ENCODE measurements around the gene ELN. TPM values are rescaled to one million over a fixed set of nuclear protein-coding genes. Genes with fewer than 3 reads are reported as not detected.

The ELN gene
- total RNA-seq, 4 donors from 2014 or later, result 29.0 to 65.7 (median 50.8) TPM

GRCh38 chr7:74115326-74115725 lies 87.4 kb downstream of the ELN start:
- H3K27ac ChIP-seq, result no peak overlapping the region
- WGBS, 2 donors, result 72 to 74% methylated on average over 17 of the region's 17 CpGs
- no peaks in the 10 kb centered on the region for H3K4me1 ChIP-seq
- intact Hi-C loops (cut with DNase I), result no loop called here
- H3K27me3 ChIP-seq, result no peaks in the 10 kb centered on the region
- no peak overlapping the region for H3K4me3 ChIP-seq (replicated peaks in 1 of 3)
- peaks cover 21 to 41% of the 10 kb centered on the region in 2 donors for H3K36me3 ChIP-seq
- no peak for DNase-seq
- TF ChIP-seq POLR2A (IDR thresholded peaks at IDR 0.05), result no peak
- no peak for TF ChIP-seq CTCF (IDR thresholded peaks at IDR 0.05)
- no peaks in the 10 kb centered on the region for H3K9me3 ChIP-seq

- intact Hi-C loops (cut with DNase I), result no loop called here
- DNase-seq, result no peak
- H3K27me3 ChIP-seq, result no peaks in the 10 kb centered on the region
- no peaks in the 10 kb centered on the region for H3K4me1 ChIP-seq
- 92 to 94% methylated on average over 10 to 13 of the region's 13 CpGs for WGBS, 2 donors
- peaks cover 23 to 41% of the 10 kb centered on the region in 2 donors for H3K36me3 ChIP-seq
- H3K4me3 ChIP-seq (replicated peaks in 1 of 3), result no peak overlapping the region
- TF ChIP-seq CTCF (IDR thresholded peaks at IDR 0.05) (no peak), POLR2A (IDR thresholded peaks at IDR 0.05) (no peak)
- no peak overlapping the region for H3K27ac ChIP-seq
- no peaks in the 10 kb centered on the region for H3K9me3 ChIP-seq
These were observed 88.4 kb downstream of the ELN start for GRCh38 chr7:74116356-74116755.

Other genes with a start within 250 kb of the ELN start
- 100 to 1,000 TPM; 178 to 301 (median 196) TPM for gene CLDN4, start 197.2 kb upstream of the ELN start, total RNA-seq
- 10 to 100 TPM in 2 of 4 donors, 1 to 10 TPM in 2; 3.8 to 16.3 (median 9.6) TPM for gene METTL27, start 185.7 kb upstream of the ELN start, total RNA-seq
- not detected for gene TMEM270, start 167.0 kb upstream of the ELN start, total RNA-seq
- 10 to 100 TPM; 16.7 to 32.8 (median 21.5) TPM for gene LIMK1, start 55.6 kb downstream of the ELN start, total RNA-seq
- gene EIF4H, start 146.2 kb downstream of the ELN start, total RNA-seq, result 100 to 1,000 TPM; 267 to 323 (median 298) TPM
- gene LAT2, start 181.8 kb downstream of the ELN start, total RNA-seq, result 1 to 10 TPM in 3 of 4 donors, under 1 TPM in 1; 0.93 to 3.4 (median 2.5) TPM
- 10 to 100 TPM; 11.4 to 16.8 (median 14.0) TPM for gene RFC2, start 226.2 kb downstream of the ELN start, total RNA-seq

Data from thyroid gland (tissue), 4 donors.